Measurements from ENCODE around the gene AHCYL1. TPM values are rescaled to one million over a fixed set of nuclear protein-coding genes. Genes with fewer than 3 reads are reported as not detected.

AHCYL1 gene
- total RNA-seq, 1 experiment from 2014 or later = 92.0 TPM

DNA sequence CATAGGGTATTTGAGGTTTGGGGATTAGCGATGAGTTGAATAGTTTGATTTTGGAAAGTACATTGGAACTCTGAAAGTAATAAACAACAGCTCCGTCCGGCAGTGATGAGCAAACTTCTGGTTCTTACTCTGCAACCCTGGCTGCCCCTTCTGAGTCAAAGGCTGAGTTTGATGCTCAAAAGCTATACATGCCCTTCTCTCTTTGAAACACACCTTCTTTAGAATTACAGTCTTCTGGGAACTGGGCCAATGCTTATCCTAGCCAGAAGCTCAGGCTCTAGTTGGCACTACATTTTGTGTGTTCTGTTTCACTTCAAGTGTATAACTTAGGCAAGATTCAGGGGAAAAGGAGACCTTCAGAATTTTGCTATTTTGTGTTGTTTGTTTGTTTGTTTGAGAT is 9.3 kb downstream of the AHCYL1 start:
- intact Hi-C loops (cut with micrococcal nuclease) = no loop called here
- Histone ChIP-seq H3K36me3 (ENCODE audit: control insufficient read depth in 1 of 2, insufficient read depth in 2 of 2, low read length in 2 of 2) (peaks cover 0 to 3% of the 10 kb centered on the region in 2 experiments; a peak in 1 of 4 replicates), H3K4me3 (replicated peaks in 1 of 2; ENCODE audit: low read depth in 1 of 2, low read length in 2 of 2) (no peak overlapping the region), H3K9ac (ENCODE audit: low read length) (no peak overlapping the region), H3K79me2 (ENCODE audit: insufficient read depth, low read length) (peaks cover 91% of the 10 kb centered on the region), H3K4me2 (ENCODE audit: low read length) (no peak overlapping the region), H3K9me2 (ENCODE audit: insufficient read depth) (no peaks in the 10 kb centered on the region), H3K27ac (ENCODE audit: low read depth, low read length) (no peak overlapping the region), H3K9me3 (ENCODE audit: control insufficient read depth in 1 of 2, insufficient read depth in 1 of 2, low read depth in 1 of 2, low read length in 2 of 2) (no peaks in the 10 kb centered on the region), H3K27me3 (ENCODE audit: insufficient read depth, low read length) (no peaks in the 10 kb centered on the region), H2AFZ (ENCODE audit: low read depth, low read length, poor library complexity, severe bottlenecking) (no peak overlapping the region), H4K20me1 (ENCODE audit: insufficient read depth) (peaks cover 6% of the 10 kb centered on the region; the same call in 1 of the 2 replicates), H3K4me1 (ENCODE audit: control insufficient read depth in 1 of 2, insufficient read depth in 2 of 2, low read length in 2 of 2) (no peaks in the 10 kb centered on the region; a peak in 1 of 4 replicates)
- ChIA-PET RAD21 (ENCODE audit: low non-redundant PET in 1 of 2, low total read pairs in 2 of 2, uncharacterized antibody in 2 of 2, unreplicated experiment in 2 of 2) (interaction anchor here in 1 of 2 experiments (1.5 kb wide), 1 partner anchor 9 kb away, joined by 3 read pairs; the partner anchor contains the start of gene AHCYL1), CTCF (interaction anchor here (2.0 kb wide), 1 partner anchor 10 kb away, joined by 10 read pairs; the partner anchor contains the start of gene AHCYL1), POLR2A (interaction anchor here (1.9 kb wide), 1 partner anchor 9 kb away, joined by 9 read pairs; the partner anchor contains the start of gene AHCYL1)
- ATAC-seq (no peak), DNase-seq (ENCODE audit: low read depth, low spot score) (no peak)
- TF ChIP-seq ELF1 (IDR thresholded peaks at IDR 0.05; ENCODE audit: borderline replicate concordance, low read depth) = no peak
- no peak for TF ChIP-seq SIN3A (IDR thresholded peaks at IDR 0.05; ENCODE audit: low read depth)
- TF ChIP-seq, protein P1, sequence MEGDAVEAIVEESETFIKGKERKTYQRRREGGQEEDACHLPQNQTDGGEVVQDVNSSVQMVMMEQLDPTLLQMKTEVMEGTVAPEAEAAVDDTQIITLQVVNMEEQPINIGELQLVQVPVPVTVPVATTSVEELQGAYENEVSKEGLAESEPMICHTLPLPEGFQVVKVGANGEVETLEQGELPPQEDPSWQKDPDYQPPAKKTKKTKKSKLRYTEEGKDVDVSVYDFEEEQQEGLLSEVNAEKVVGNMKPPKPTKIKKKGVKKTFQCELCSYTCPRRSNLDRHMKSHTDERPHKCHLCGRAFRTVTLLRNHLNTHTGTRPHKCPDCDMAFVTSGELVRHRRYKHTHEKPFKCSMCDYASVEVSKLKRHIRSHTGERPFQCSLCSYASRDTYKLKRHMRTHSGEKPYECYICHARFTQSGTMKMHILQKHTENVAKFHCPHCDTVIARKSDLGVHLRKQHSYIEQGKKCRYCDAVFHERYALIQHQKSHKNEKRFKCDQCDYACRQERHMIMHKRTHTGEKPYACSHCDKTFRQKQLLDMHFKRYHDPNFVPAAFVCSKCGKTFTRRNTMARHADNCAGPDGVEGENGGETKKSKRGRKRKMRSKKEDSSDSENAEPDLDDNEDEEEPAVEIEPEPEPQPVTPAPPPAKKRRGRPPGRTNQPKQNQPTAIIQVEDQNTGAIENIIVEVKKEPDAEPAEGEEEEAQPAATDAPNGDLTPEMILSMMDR (IDR thresholded peaks at IDR 0.05 in 2 of 3, conservative IDR thresholded peaks at IDR 0.05 in 1 of 3; ENCODE audit: borderline replicate concordance in 1 of 3, insufficient read depth in 1 of 3, low read depth in 2 of 3, low read length in 2 of 3) = no peak
- no TSS peak for BruUV-seq (replicated peaks)

DNA sequence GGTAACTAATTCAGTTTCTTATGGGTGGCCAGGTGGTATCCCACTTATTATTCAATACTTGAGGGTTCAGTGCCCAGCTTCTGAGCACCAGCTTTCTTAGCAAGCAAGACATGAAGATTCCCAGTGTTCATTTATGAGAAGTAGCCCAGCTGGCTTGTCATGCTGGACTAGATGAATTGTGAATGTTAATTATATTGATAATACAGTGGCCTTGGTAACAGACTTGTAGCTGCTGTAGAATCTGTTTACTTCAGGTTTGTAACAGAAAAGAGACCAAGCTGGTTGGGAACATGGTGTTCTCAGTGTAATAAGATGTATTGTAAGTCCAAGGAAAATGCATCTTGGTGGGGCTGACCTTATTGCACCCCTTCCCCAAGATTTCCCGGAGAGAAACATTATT is 10.1 kb downstream of the AHCYL1 start:
- H3K9me3 ChIP-seq (ENCODE audit: control insufficient read depth in 1 of 2, insufficient read depth in 1 of 2, low read depth in 1 of 2, low read length in 2 of 2) = no peaks in the 10 kb centered on the region
- no peak overlapping the region for H3K27ac ChIP-seq (ENCODE audit: low read depth, low read length)
- RAD21 ChIA-PET (ENCODE audit: low non-redundant PET in 1 of 2, low total read pairs in 2 of 2, uncharacterized antibody in 2 of 2, unreplicated experiment in 2 of 2) = no interaction called here
- POLR2A ChIA-PET = no interaction called here
- peaks cover 6% of the 10 kb centered on the region; the same call in 1 of the 2 replicates for H4K20me1 ChIP-seq (ENCODE audit: insufficient read depth)
- TF ChIP-seq SRF (IDR thresholded peaks at IDR 0.05; ENCODE audit: low read depth) = no peak
- TF ChIP-seq, protein P2, sequence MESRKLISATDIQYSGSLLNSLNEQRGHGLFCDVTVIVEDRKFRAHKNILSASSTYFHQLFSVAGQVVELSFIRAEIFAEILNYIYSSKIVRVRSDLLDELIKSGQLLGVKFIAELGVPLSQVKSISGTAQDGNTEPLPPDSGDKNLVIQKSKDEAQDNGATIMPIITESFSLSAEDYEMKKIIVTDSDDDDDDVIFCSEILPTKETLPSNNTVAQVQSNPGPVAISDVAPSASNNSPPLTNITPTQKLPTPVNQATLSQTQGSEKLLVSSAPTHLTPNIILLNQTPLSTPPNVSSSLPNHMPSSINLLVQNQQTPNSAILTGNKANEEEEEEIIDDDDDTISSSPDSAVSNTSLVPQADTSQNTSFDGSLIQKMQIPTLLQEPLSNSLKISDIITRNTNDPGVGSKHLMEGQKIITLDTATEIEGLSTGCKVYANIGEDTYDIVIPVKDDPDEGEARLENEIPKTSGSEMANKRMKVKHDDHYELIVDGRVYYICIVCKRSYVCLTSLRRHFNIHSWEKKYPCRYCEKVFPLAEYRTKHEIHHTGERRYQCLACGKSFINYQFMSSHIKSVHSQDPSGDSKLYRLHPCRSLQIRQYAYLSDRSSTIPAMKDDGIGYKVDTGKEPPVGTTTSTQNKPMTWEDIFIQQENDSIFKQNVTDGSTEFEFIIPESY (IDR thresholded peaks at IDR 0.05; ENCODE audit: extremely low read depth, insufficient replicate concordance, low read length) = no peak
- no peak for TF ChIP-seq ZFX (IDR thresholded peaks at IDR 0.05)
- TF ChIP-seq POLR2AphosphoS5 (IDR thresholded peaks at IDR 0.05; ENCODE audit: low read depth, low read length) = no peak
- no peak for TF ChIP-seq JUND (IDR thresholded peaks at IDR 0.05)
- TF ChIP-seq, protein P3, sequence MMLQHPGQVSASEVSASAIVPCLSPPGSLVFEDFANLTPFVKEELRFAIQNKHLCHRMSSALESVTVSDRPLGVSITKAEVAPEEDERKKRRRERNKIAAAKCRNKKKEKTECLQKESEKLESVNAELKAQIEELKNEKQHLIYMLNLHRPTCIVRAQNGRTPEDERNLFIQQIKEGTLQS (IDR thresholded peaks at IDR 0.05) = no peak
- no peak for TF ChIP-seq POLR2A (IDR thresholded peaks at IDR 0.05; ENCODE audit: borderline replicate concordance, extremely low read depth, insufficient read depth, insufficient read length)
- TF ChIP-seq CBX3 (IDR thresholded peaks at IDR 0.05; ENCODE audit: low read depth) = no peak
- no peak for TF ChIP-seq SIN3A (IDR thresholded peaks at IDR 0.05; ENCODE audit: low read depth)
- no peak for TF ChIP-seq YY1 (IDR thresholded peaks at IDR 0.05; ENCODE audit: extremely low read depth, insufficient replicate concordance, low read depth, low read length)
- no peak for TF ChIP-seq EGR1 (IDR thresholded peaks at IDR 0.05; ENCODE audit: low read depth)
- TF ChIP-seq, protein P1 (IDR thresholded peaks at IDR 0.05 in 2 of 3, conservative IDR thresholded peaks at IDR 0.05 in 1 of 3; ENCODE audit: borderline replicate concordance in 1 of 3, insufficient read depth in 1 of 3, low read depth in 2 of 3, low read length in 2 of 3) = no peak
- H3K9ac ChIP-seq (ENCODE audit: low read length) = no peak overlapping the region
- no peak overlapping the region for H3K4me3 ChIP-seq (replicated peaks in 1 of 2; ENCODE audit: low read depth in 1 of 2, low read length in 2 of 2)
- no peak for ATAC-seq
- no peak overlapping the region for H2AFZ ChIP-seq (ENCODE audit: low read depth, low read length, poor library complexity, severe bottlenecking)
- no peaks in the 10 kb centered on the region for H3K9me2 ChIP-seq (ENCODE audit: insufficient read depth)
- H3K4me2 ChIP-seq (ENCODE audit: low read length) = no peak overlapping the region
- peaks cover 0 to 3% of the 10 kb centered on the region in 2 experiments; a peak in 1 of 4 replicates for H3K36me3 ChIP-seq (ENCODE audit: control insufficient read depth in 1 of 2, insufficient read depth in 2 of 2, low read length in 2 of 2)
- no TSS peak for BruUV-seq (replicated peaks)
- no peaks in the 10 kb centered on the region for H3K27me3 ChIP-seq (ENCODE audit: insufficient read depth, low read length)
- intact Hi-C loops (cut with micrococcal nuclease) = no loop called here
- H3K79me2 ChIP-seq (ENCODE audit: insufficient read depth, low read length) = peaks cover 89% of the 10 kb centered on the region
- no peak for DNase-seq (ENCODE audit: low read depth, low spot score)
- CTCF ChIA-PET = interaction anchor here (0.5 to 5.2 kb wide), 2 partner anchors 11 to 156 kb away, joined by 3 to 28 read pairs; partner anchors contain the start of genes AHCYL1 and SLC6A17
- H3K4me1 ChIP-seq (ENCODE audit: control insufficient read depth in 1 of 2, insufficient read depth in 2 of 2, low read length in 2 of 2) = no peaks in the 10 kb centered on the region; a peak in 1 of 4 replicates
